ENCODE data around the gene TMC5.

The TMC5 gene

GRCh38 chr16:19522760-19523159 lies 105.1 kb downstream of the TMC5 start:
- TF ChIP-seq CTCF (IDR thresholded peaks at IDR 0.05; ENCODE audit: control insufficient read depth, extremely low read depth, insufficient read depth) = no peak
- DNase-seq (ENCODE audit: low read depth) = no peak
- no peak overlapping the region for H3K4me3 ChIP-seq (ENCODE audit: low read depth, low read length)

- no peak for TF ChIP-seq CTCF (IDR thresholded peaks at IDR 0.05; ENCODE audit: control insufficient read depth, extremely low read depth, insufficient read depth)
- H3K4me3 ChIP-seq (ENCODE audit: low read depth, low read length) = peak overlapping the region; percentile 24
These were observed 105.5 kb downstream of the TMC5 start for GRCh38 chr16:19523184-19523558.

GRCh38 chr16:19523559-19524355 lies 106.1 kb downstream of the TMC5 start, which contains the start of gene CCP110:
Gene CCP110 (plus strand): TSS chr16:19523942. CDS start chr16:19527882, 3,940 bp downstream.
- DNase-seq (ENCODE audit: low read depth) = peak; percentile 92
- no peak for TF ChIP-seq CTCF (IDR thresholded peaks at IDR 0.05; ENCODE audit: control insufficient read depth, extremely low read depth, insufficient read depth)
- peak within 1 kb of the TSS; percentile 96 for H3K4me3 ChIP-seq (ENCODE audit: low read depth, low read length)

More at GRCh38 chr16:19523184-19523558, 105.5 kb downstream of the TMC5 start:
- DNase-seq (ENCODE audit: low read depth) = no peak

- peak overlapping the region; percentile 96 for H3K4me3 ChIP-seq (ENCODE audit: low read depth, low read length)
- no peak for TF ChIP-seq CTCF (IDR thresholded peaks at IDR 0.05; ENCODE audit: control insufficient read depth, extremely low read depth, insufficient read depth)
- no peak for DNase-seq (ENCODE audit: low read depth)
These were observed 106.6 kb downstream of the TMC5 start for GRCh38 chr16:19524356-19524615.

- H3K4me3 ChIP-seq (ENCODE audit: low read depth, low read length) = peak overlapping the region; percentile 96
- TF ChIP-seq CTCF (IDR thresholded peaks at IDR 0.05; ENCODE audit: control insufficient read depth, extremely low read depth, insufficient read depth) = no peak
- DNase-seq (ENCODE audit: low read depth) = no peak
These were observed 107.1 kb downstream of the TMC5 start for GRCh38 chr16:19524616-19525384.

- H3K4me3 ChIP-seq (ENCODE audit: low read depth, low read length) = peak overlapping the region; percentile 96
- DNase-seq (ENCODE audit: low read depth) = no peak
- TF ChIP-seq CTCF (IDR thresholded peaks at IDR 0.05; ENCODE audit: control insufficient read depth, extremely low read depth, insufficient read depth) = no peak
These were observed 107.7 kb downstream of the TMC5 start for GRCh38 chr16:19525385-19525723.
